HUDEP-2 (cell line): ENCODE results near the gene EML3.
"Not testable (repeated sequence)": the region's sequence is repeated elsewhere in the genome, so short reads cannot be mapped to it uniquely, and the experiment has no call there.

Experiments
- DNase-seq, 76 experiments: peaks; one replicate each; lab custom pipeline; 2025; ENCODE audit not compliant: unreplicated experiment in 76 of 76; lab: John Stamatoyannopoulos, UW

Gene EML3

DNA sequence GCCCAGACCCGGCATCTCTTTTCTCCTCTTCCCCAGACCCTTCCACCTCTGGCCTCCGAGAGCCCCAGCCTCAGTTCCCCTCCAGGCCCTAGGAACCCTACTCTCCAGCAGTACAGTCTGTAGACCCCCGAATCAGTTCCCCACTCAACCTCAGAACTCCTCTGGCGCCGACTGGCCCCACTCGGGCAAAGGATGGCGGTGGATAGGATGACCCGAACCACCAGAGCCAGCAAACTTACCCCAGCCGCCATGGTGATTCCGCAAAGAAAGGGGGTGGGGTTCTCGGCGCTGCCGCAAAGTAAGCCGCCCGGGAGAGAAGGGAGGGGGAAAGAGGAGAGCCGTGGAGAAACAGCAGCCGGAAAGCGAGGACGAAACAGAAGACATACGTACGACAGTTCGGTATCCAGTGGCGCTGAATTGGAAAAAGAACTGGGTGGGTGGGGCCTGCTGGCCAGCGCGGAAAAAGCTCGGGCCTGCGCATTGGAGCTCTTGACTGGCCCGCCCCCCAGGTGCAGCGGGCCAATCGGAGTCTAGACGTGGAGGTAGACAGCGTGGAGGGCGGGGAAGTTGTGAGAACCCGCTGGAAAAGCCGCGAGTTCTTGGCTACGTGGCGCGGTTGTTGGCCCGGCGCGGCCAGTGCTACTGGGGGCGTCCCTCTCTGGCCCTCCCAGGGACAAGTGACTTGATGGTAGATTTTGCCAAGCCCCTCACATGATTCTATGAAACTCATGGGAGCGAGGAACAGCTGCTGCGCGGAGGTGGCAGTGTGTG, 38.8 kb downstream of the EML3 start, which contains the start of gene EEF1G:
Gene EEF1G (minus strand): TSS at position 300 of the 771 bp plus-strand sequence. CDS start 49 bp downstream, at position 251.
- DNase-seq: peak in 75 of 76 experiments; percentile 82 to 99 (median 98)

- peak in 11 of 76 experiments; percentile 8 to 63 (median 19) for DNase-seq
Measured at GRCh38 chr11:62573006-62573591, 39.5 kb downstream of the EML3 start.

DNA sequence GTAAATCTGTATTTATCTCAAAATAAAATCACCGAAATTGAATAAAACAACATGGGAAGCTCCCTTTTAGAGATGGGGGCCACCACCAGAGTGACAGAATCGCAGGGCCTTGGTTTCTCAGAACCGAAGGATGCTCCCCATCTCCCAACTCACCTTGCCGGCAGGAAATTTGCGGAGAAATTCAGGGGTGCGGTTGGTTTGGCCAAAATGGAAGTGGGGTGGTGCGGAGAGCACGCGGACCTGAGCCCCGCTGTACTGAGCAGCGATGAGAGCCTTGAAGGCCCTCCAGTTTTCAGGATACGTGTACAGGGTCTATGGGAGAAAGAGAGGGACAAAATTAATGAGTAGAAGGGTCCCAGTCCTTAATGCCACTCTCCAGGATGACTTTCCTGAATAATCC, 40.1 kb downstream of the EML3 start:
- no peak for DNase-seq

GRCh38 chr11:62571493-62571892, 41.1 kb downstream of the EML3 start:
- DNase-seq: not testable (repeated sequence)

GRCh38 chr11:62570903-62571302, 41.7 kb downstream of the EML3 start:
- DNase-seq: not testable (repeated sequence)

GRCh38 chr11:62569611-62570010, 43.0 kb downstream of the EML3 start:
- DNase-seq: no peak

DNA sequence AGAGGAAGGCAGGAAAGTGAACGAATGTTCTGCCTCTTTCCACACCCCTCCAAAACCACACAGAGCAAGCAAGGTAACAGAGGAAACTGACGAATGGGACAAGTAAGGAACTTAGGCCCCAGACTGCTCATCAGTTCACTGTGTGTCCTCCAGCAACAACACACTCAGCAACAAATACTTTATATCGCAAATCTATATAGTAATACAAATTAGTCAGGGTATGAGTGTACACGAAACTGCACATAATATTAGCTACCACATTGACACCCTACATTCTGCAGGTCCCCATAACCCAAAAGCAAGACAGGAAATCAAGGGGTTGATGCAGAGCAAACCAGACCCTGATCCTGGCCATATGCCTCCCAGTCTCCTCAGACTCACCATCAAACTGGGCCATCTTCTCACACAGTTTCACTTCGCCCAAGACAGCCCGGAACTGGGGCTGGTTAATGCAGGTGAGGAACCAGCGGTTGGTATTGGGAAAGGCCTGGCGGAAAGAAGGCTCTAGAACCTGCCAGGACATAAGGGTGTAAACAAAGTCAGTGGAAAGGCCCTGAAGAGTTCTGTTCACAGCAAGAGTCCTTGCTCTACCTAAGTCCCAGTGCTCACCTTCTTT, 45.4 kb downstream of the EML3 start:
- no peak for DNase-seq

- no peak for DNase-seq
Measured at GRCh38 chr11:62566247-62566646, 46.3 kb downstream of the EML3 start.

DNA sequence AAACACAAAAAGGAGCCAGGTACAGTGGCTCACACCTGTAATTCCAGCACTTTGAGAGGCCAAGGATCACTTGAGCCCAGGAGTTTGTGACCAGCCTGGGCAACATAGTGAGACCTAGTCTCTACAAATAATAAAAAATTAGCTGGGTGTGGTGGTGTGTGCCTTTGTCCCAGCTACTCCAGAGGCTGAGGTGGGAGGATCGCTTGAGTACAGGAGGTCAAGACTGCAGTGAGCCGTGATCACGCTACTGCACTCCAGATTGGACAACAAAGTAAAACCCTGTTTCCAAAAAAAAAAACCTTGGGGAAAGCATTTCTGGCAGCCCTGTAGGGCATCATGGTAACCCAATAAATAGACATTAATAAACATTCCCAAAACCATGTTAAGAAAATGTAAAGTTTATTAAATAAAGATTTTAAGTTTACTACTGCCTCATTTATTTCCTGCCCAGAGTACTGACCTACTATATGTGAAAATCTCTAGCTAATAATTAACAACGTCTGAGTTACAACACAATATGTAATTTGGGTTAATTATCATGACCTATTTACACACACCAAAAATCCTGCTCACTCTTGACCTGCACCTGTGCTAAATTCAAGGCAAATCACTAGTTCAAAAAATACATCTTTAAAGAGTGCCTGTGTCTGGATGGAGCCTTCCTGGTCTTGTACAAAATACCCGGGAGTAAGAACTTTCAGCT, 47.3 kb downstream of the EML3 start:
- no peak for DNase-seq

- DNase-seq: not testable (repeated sequence)
Measured at GRCh38 chr11:62561677-62562230, 50.8 kb downstream of the EML3 start.

- DNase-seq: peak in 68 of 76 experiments; percentile 15 to 86 (median 62)
Measured at GRCh38 chr11:62560566-62561103, 51.9 kb downstream of the EML3 start.

GRCh38 chr11:62559626-62560025, 52.9 kb downstream of the EML3 start:
- not testable (repeated sequence) for DNase-seq

GRCh38 chr11:62559204-62559603, 53.4 kb downstream of the EML3 start:
- no peak for DNase-seq

- DNase-seq: no peak
Measured at GRCh38 chr11:62558669-62559068, 53.9 kb downstream of the EML3 start.

- peak in 26 of 76 experiments; percentile 9 to 57 (median 34) for DNase-seq
Measured at GRCh38 chr11:62556875-62557631, 55.5 kb downstream of the EML3 start.

GRCh38 chr11:62556108-62556874, 56.3 kb downstream of the EML3 start:
- DNase-seq: peak in 70 of 76 experiments; percentile 20 to 86 (median 72)

DNA sequence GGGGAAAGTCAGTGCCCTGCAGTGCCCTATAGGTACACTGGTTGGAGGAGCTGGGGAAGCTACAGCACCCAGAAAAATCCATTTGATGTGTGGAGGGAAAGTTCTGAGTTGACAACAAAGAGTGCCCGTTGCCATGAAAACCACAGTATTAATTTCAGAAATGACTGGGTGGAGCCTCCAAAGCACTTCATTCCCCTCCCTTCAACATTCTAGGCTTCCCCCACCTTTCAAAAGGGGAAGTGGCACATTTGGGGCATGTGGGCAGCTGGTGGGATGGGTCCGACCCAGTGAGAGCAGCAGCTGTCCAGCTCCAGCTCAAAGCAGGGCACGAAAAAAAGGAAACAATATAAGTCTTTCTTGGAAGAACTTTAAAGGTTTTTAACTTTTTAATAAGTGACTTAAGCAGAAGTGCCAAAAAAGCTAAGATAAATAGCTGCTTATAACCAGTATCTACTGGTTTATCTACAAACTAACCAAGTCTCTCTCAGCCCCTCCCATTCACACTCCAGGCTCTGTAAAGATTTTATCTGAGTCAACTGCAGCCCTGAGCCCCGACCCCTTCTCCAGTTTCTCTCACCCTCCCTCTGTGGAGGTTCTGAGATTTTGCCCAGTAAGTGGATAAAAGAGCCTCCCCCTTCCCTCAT, 57.0 kb downstream of the EML3 start:
- peak in 57 of 76 experiments; percentile 15 to 83 (median 50) for DNase-seq

- DNase-seq: no peak
Measured at GRCh38 chr11:62554387-62555167, 58.0 kb downstream of the EML3 start.
